HL-60 (cell line): Measurements from ENCODE around the gene GOLPH3.

ENCODE experiments used
- DNase-seq, 2 experiments: peaks; one replicate each; pipeline ENCODE4 v3.0.0-alpha.2; 2010 to 2020; ENCODE audit warnings: low read depth in 1 of 2, low spot score in 1 of 2
- H3K27ac ChIP-seq: fragments of 250-450 bp; sonication (Bioruptor Pico); replicated peaks from 2 replicates; pipeline ENCODE4 v1.5.1; 2020; ENCODE audit warnings: mild to moderate bottlenecking, moderate library complexity
- H3K27me3 ChIP-seq: fragments of 250-450 bp; sonication (Bioruptor Pico); 2 replicates; pipeline ENCODE4 v1.5.1; 2021; ENCODE audit warnings: mild to moderate bottlenecking, moderate library complexity; ENCODE audit not compliant: insufficient read depth, poor library complexity, severe bottlenecking
- H3K4me3 ChIP-seq: replicated peaks from 2 replicates; pipeline ENCODE4 v1.5.1; 2011; ENCODE audit warnings: mild to moderate bottlenecking, control low read depth, low read length; ENCODE audit not compliant: insufficient read depth
- GABPA ChIP-seq: IDR thresholded peaks from 2 replicates; pipeline ENCODE4 v1.6.1; 2012; ENCODE audit warnings: low read depth
- POLR2AphosphoS5 ChIP-seq: IDR thresholded peaks from 2 replicates; pipeline ENCODE4 v1.6.1; 2012; ENCODE audit warnings: low read depth
- REST ChIP-seq: IDR thresholded peaks from 2 replicates; pipeline ENCODE4 v1.6.1; 2012; ENCODE audit warnings: low read depth; ENCODE audit not compliant: insufficient replicate concordance
- SPI1 ChIP-seq: IDR thresholded peaks from 2 replicates; pipeline ENCODE4 v1.6.1; 2012; ENCODE audit warnings: low read depth, mild to moderate bottlenecking, borderline replicate concordance
- TF ChIP-seq, protein P1 (sequence below): IDR thresholded peaks from one replicate; pipeline ENCODE4 v1.5.1; 2011; ENCODE audit warnings: low read length, control low read depth, inconsistent platforms; ENCODE audit not compliant: insufficient read depth

The GOLPH3 gene

GRCh38 chr5:32206053-32206452 is 31.9 kb upstream of the GOLPH3 start:
- H3K4me3 ChIP-seq: no peak overlapping the region
- DNase-seq: no peak
- TF ChIP-seq, protein P1, sequence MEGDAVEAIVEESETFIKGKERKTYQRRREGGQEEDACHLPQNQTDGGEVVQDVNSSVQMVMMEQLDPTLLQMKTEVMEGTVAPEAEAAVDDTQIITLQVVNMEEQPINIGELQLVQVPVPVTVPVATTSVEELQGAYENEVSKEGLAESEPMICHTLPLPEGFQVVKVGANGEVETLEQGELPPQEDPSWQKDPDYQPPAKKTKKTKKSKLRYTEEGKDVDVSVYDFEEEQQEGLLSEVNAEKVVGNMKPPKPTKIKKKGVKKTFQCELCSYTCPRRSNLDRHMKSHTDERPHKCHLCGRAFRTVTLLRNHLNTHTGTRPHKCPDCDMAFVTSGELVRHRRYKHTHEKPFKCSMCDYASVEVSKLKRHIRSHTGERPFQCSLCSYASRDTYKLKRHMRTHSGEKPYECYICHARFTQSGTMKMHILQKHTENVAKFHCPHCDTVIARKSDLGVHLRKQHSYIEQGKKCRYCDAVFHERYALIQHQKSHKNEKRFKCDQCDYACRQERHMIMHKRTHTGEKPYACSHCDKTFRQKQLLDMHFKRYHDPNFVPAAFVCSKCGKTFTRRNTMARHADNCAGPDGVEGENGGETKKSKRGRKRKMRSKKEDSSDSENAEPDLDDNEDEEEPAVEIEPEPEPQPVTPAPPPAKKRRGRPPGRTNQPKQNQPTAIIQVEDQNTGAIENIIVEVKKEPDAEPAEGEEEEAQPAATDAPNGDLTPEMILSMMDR: no peak
- no peak for TF ChIP-seq REST
- no peak for TF ChIP-seq POLR2AphosphoS5
- no peak for TF ChIP-seq SPI1
- TF ChIP-seq GABPA: no peak
- H3K27ac ChIP-seq: no peak overlapping the region
- H3K27me3 ChIP-seq: no peaks in the 10 kb centered on the region

GRCh38 chr5:32202394-32202793 is 28.3 kb upstream of the GOLPH3 start:
- no peaks in the 10 kb centered on the region for H3K27me3 ChIP-seq
- no peak for TF ChIP-seq POLR2AphosphoS5
- TF ChIP-seq GABPA: no peak
- TF ChIP-seq, protein P1: no peak
- no peak for TF ChIP-seq REST
- TF ChIP-seq SPI1: no peak
- no peak overlapping the region for H3K4me3 ChIP-seq
- no peak overlapping the region for H3K27ac ChIP-seq
- no peak for DNase-seq

DNA sequence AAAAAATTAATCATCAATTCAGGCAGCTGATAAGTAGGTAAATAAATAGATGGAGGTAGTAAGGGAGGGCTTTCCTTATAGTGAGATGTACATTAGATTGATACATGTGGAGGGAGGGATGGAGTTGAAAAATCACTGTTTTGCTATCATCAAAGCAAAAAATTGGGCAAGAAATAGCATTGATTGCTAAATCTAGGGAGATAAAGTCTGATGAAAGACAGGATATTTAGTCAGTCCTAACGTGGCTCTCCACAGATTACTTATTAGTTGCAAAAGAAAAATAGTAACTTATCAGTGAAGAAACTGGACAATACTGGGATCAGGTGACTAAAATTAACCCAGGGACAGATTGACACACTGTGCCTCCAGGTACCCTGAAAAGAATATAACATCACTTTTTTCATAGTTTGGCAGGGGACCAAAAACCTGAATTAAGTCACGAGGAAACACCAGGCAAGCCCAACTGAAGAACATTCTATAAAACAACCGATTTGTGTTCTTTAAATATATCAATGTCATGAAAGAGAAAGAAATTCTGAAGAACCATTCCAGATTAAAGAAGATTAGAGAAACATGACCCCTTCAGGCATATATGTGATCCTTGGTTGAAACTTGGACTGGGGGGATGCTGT is 27.1 kb upstream of the GOLPH3 start:
- no peaks in the 10 kb centered on the region for H3K27me3 ChIP-seq
- no peak overlapping the region for H3K4me3 ChIP-seq
- DNase-seq: no peak
- TF ChIP-seq, protein P1: no peak
- TF ChIP-seq REST (no peak), POLR2AphosphoS5 (no peak), GABPA (no peak), SPI1 (no peak)
- H3K27ac ChIP-seq: no peak overlapping the region
